Measurements from ENCODE around the gene GALR2. TPM values are rescaled to one million over a fixed set of nuclear protein-coding genes. Genes with fewer than 3 reads are reported as not detected.

Gene GALR2
- total and polyA plus RNA-seq, 8 donors, result 0.48 TPM; not detected in 7

- no peak overlapping the region for H3K4me3 ChIP-seq
- no peaks in the 10 kb centered on the region for H3K4me1 ChIP-seq
- intact Hi-C loops (cut with DNase I; ENCODE audit: low total_unique reads), result no loop called here
- 81 to 95% (median 90%) methylated on average over 13 of the region's 13 CpGs for WGBS, 5 donors
- no peak overlapping the region for H3K27ac ChIP-seq
- H3K36me3 ChIP-seq, result peaks cover 62 to 100% (median 99%) of the 10 kb centered on the region in 4 donors
- TF ChIP-seq CTCF (IDR thresholded peaks at IDR 0.05) (no peak), POLR2A (IDR thresholded peaks at IDR 0.05) (no peak), POLR2AphosphoS5 (IDR thresholded peaks at IDR 0.05) (no peak), EP300 (IDR thresholded peaks at IDR 0.05) (no peak)
- H3K27me3 ChIP-seq, result no peaks in the 10 kb centered on the region
- DNase-seq, result no peak
- no peaks in the 10 kb centered on the region for H3K9me3 ChIP-seq
These were observed 21.4 kb downstream of the GALR2 start for GRCh38 chr17:76095943-76096342.

GRCh38 chr17:76097716-76098295 lies 23.2 kb downstream of the GALR2 start:
- WGBS, 5 donors, result 90 to 97% (median 93%) methylated on average over 19 of the region's 19 CpGs
- no peaks in the 10 kb centered on the region for H3K27me3 ChIP-seq
- no peaks in the 10 kb centered on the region for H3K9me3 ChIP-seq
- DNase-seq, result no peak
- intact Hi-C loops (cut with DNase I; ENCODE audit: low total_unique reads), result no loop called here
- peaks cover 63 to 92% (median 89%) of the 10 kb centered on the region in 4 donors for H3K36me3 ChIP-seq
- no peak overlapping the region for H3K27ac ChIP-seq
- no peak overlapping the region for H3K4me3 ChIP-seq
- peaks cover 9 to 18% (median 13%) of the 10 kb centered on the region in 4 donors for H3K4me1 ChIP-seq
- TF ChIP-seq EP300 (IDR thresholded peaks at IDR 0.05) (no peak), POLR2AphosphoS5 (IDR thresholded peaks at IDR 0.05) (no peak), CTCF (IDR thresholded peaks at IDR 0.05) (no peak), POLR2A (IDR thresholded peaks at IDR 0.05) (no peak)

- intact Hi-C loops (cut with DNase I; ENCODE audit: low total_unique reads), result no loop called here
- H3K27ac ChIP-seq, result peak overlapping the region; percentile 69 to 86 (median 82)
- peaks cover 30 to 41% (median 38%) of the 10 kb centered on the region in 4 donors for H3K36me3 ChIP-seq
- no peak for DNase-seq
- H3K27me3 ChIP-seq, result no peaks in the 10 kb centered on the region
- peaks cover 16 to 48% (median 36%) of the 10 kb centered on the region in 4 donors for H3K4me1 ChIP-seq
- H3K4me3 ChIP-seq, result peak overlapping the region; percentile 91 to 94 (median 91)
- TF ChIP-seq POLR2AphosphoS5 (IDR thresholded peaks at IDR 0.05), result no peak
- no peak for TF ChIP-seq CTCF (IDR thresholded peaks at IDR 0.05)
- TF ChIP-seq POLR2A (IDR thresholded peaks at IDR 0.05), result no peak
- no peak for TF ChIP-seq EP300 (IDR thresholded peaks at IDR 0.05)
- H3K9me3 ChIP-seq, result no peaks in the 10 kb centered on the region
- WGBS, 5 donors, result 0 to 8% (median 0%) methylated on average over 2 to 4 of the region's 4 CpGs
These were observed 28.3 kb downstream of the GALR2 start for GRCh38 chr17:76102944-76103273.

- peaks cover 26 to 35% (median 33%) of the 10 kb centered on the region in 4 donors for H3K36me3 ChIP-seq
- WGBS, 5 donors, result 3 to 9% (median 4%) methylated on average over 31 to 55 of the region's 55 CpGs
- peaks cover 16 to 48% (median 36%) of the 10 kb centered on the region in 4 donors for H3K4me1 ChIP-seq
- peak within 1 kb of the TSS; percentile 69 to 86 (median 82) for H3K27ac ChIP-seq
- H3K9me3 ChIP-seq, result no peaks in the 10 kb centered on the region
- intact Hi-C loops (cut with DNase I; ENCODE audit: low total_unique reads), result no loop called here
- peak within 1 kb of the TSS; percentile 91 to 94 (median 91) for H3K4me3 ChIP-seq
- TF ChIP-seq CTCF (IDR thresholded peaks at IDR 0.05) (no peak), POLR2AphosphoS5 (IDR thresholded peaks at IDR 0.05) (peak; percentile 79 to 92 (median 86))
- H3K27me3 ChIP-seq, result no peaks in the 10 kb centered on the region
- DNase-seq, result peak; percentile 94 to 98
These were observed 28.9 kb downstream of the GALR2 start, which contains the start of gene EXOC7 for GRCh38 chr17:76103274-76104139. Gene EXOC7 (minus strand): TSS chr17:76103787. CDS start chr17:76103692, 95 bp downstream.
